GM12892 (cell line): ENCODE results near the gene GNG2.

Experiments
- POLR2A ChIP-seq: IDR thresholded peaks from 2 replicates; pipeline ENCODE4 v1.6.1; 2011; ENCODE audit warnings: low read depth, low read length, control low read depth
- POLR2AphosphoS5 ChIP-seq: IDR thresholded peaks from 2 replicates; pipeline ENCODE4 v1.6.1; 2011; ENCODE audit warnings: low read depth, low read length, control low read depth

DNA sequence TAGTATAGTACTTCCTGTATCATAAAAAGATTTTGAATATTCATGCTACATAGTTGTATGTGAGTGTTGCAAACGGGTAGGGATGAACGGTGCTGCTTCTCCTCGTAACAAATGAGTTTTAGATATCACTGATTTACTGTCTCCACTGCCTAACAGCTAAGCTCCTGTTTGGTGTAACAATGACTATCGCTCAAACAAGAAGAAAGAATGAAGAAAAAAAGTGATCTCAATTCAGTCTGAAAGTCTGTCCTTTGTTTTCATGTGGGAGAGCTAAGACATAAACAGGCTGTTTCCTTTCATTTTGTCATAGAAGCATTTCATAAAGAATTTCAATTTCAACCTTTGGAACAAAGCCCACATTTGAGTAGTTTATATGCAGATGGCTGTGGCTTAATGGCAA lies 102.9 kb downstream of the GNG2 start:
- TF ChIP-seq POLR2A (no peak), POLR2AphosphoS5 (no peak)
